ENCODE results near the gene ATG2B.

Gene ATG2B, protein sequence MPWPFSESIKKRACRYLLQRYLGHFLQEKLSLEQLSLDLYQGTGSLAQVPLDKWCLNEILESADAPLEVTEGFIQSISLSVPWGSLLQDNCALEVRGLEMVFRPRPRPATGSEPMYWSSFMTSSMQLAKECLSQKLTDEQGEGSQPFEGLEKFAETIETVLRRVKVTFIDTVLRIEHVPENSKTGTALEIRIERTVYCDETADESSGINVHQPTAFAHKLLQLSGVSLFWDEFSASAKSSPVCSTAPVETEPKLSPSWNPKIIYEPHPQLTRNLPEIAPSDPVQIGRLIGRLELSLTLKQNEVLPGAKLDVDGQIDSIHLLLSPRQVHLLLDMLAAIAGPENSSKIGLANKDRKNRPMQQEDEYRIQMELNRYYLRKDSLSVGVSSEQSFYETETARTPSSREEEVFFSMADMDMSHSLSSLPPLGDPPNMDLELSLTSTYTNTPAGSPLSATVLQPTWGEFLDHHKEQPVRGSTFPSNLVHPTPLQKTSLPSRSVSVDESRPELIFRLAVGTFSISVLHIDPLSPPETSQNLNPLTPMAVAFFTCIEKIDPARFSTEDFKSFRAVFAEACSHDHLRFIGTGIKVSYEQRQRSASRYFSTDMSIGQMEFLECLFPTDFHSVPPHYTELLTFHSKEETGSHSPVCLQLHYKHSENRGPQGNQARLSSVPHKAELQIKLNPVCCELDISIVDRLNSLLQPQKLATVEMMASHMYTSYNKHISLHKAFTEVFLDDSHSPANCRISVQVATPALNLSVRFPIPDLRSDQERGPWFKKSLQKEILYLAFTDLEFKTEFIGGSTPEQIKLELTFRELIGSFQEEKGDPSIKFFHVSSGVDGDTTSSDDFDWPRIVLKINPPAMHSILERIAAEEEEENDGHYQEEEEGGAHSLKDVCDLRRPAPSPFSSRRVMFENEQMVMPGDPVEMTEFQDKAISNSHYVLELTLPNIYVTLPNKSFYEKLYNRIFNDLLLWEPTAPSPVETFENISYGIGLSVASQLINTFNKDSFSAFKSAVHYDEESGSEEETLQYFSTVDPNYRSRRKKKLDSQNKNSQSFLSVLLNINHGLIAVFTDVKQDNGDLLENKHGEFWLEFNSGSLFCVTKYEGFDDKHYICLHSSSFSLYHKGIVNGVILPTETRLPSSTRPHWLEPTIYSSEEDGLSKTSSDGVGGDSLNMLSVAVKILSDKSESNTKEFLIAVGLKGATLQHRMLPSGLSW (N-terminal part only)

DNA sequence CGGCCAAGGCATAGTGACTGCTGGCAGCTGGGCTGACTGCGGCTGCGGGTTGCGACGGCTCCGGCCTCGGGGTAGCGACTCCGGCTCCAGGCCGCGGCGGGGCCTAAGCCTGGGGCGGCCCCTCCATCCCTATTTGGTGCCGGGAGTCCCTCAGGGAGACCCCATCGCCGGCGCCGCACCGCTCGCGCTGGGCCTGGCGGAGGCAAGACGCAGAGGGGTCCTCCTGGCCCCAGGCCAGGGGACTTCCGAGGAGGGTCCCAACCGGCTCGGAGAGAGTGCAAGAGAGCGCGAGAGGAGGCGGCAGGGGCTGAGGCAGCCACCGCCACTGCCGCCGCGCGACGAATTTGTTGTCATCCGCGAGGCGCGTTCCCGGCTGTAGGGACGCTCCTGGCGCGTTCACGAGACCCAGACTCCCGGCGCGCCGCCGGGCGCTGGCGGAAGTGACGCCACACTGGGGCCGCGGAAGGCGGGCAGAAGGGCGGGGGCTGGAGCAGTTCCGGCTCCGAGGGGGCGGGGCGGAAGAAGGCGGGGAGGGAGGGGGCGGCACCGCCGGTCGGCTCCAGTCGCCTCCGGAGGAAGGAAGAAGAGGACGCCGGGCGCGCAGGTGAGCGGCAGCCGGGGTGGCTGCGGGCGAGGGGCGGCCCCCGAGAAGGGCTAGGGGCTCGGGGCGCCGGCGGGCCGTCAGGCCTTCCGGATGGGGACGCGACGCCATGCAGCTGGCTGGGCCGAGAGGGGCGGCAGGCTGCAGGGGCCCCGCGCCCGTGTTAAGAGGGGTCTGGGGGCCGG is at the start of gene ATG2B, which contains the start of gene GSKIP:
Gene ATG2B (minus strand): TSS at position 377 of the 786 bp plus-strand sequence. CDS start 365 bp downstream, at position 12.
Gene GSKIP (plus strand): TSS at position 562 of the 786 bp plus-strand sequence. CDS start 18,722 bp downstream, outside the sequence.
- peak; percentile 98 for DNase-seq

- no peak for DNase-seq
Measured at GRCh38 chr14:96410119-96410518, 47.0 kb upstream of the ATG2B start.

DNA sequence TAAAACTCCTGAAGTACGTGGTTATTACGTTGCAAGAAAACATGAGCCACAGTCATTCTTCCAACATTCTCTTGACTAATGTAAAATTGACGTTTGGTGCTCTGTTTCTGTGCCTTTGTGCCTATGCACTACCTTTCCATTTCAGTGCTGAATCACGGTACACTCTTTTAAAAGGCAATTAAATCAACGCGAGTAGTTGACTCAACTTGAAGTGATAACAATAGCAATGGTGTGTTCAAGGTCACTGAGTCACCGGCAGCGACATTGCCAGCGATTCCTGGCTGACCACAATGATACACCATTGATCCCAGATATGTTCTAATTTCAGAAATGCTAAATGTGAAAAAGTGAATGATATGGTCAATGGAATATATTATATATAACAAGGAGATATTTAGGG is 46.6 kb upstream of the ATG2B start:
- DNase-seq, result no peak

DNA sequence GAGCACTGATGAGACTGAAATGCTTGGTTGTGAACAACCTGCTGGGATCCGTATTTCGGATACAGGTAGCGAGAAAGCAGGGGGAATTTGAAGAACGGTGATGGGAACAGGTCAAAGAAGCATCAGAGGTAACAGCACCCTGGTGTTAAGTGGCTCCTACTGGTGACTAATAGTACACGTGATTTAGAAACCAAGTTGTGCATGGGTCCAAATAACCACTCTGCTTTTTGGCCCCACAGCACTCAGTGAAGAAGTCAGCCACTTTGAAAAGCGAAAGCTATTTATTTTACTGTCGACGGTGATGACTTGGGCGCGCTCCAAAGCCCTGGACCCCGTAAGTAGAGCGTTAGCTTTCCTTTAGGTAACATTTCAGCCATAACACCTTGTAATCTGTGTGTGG is 45.5 kb upstream of the ATG2B start:
- no peak for DNase-seq

DNA sequence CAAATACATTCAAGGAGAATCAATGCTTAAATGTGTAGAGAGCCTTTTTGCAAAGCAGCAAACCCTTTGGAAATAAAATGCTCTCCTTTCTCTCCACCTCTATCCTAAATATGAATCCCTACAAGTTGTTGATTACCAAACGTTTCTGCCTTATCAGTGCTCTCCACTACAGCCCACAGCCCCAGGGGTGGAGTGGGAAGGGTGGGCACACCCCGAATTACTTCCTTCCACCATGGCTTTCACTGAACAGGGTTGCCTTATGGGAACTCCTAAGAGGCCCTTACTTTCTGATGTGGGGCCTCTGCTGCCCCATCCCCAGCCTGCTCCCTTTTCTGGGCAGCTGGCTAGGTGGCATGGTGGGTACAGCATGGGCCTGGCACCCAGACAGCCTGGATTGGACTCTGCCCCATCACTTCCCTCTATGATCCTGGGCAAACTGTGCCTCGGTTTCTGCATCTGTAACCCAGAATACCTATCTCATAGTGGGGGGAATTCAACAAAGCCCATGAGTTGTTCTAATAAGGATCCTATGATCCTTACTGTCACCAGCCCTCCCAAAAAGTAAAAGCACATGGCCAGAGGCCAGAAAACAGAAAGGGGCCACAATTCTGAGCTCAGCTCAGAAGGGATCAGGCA is 44.9 kb upstream of the ATG2B start:
- DNase-seq, result no peak

DNA sequence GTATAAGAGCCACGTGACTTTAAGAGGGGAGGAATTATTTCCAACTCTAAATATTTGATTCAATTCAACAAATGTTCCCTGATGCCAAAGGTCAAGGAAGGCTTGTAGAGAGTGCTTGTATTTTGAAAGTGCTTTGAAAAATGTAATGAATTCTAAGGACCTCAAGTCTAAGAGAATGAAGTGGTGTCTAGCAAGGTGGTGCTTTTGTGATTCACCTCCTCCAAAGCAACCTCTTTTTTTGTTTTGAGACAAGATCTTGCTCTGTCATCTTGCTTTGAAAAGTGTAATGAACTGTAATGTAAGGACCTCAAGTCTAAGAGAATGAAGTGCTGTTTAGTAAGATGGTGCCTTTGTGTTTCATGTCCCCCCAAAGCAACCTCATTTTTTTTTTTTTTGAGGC is 42.5 kb upstream of the ATG2B start:
- no peak for DNase-seq

GRCh38 chr14:96403409-96403808 is 40.3 kb upstream of the ATG2B start:
- no peak for DNase-seq

DNA sequence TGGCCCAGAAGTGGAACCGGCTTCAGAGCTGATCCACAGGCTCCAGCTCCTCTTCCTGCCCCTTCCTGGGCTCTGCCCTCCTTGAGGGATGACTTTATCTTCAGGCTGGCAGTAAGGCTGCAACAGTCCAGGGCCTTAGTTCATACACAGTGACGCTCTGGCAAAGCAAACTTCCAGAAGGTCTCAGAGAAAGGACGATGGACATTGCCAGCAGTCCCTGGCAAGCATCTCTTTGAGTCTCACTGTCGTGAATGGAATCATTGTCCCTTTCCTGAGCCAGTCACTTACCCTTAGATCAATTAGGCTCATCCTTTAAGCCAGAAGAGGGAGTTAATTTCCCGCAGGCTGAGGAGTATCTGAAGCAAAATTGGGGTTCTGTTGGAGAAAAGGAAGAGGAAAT is 37.4 kb upstream of the ATG2B start:
- no peak for DNase-seq

GRCh38 chr14:96399405-96399804 is 36.3 kb upstream of the ATG2B start:
- no peak for DNase-seq

DNA sequence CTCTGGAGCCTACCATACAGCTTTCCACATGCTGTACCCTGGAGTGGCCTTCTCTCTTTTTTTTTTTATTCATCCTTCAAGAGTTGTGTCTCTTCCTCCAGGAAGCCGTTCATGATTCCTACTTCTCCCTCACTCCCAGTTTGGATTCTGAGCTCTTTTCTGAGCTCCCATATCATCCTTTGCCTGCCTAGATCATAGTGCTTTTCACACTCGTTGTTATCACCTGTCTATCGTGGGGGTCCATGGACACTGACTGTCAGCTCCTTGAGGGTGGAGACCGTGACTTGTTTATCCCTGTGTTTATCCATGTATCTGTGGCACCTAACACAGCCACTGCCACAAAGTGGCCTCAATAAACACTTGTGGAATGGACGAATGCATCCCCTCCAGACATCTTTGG is 35.8 kb upstream of the ATG2B start:
- DNase-seq, result no peak

DNA sequence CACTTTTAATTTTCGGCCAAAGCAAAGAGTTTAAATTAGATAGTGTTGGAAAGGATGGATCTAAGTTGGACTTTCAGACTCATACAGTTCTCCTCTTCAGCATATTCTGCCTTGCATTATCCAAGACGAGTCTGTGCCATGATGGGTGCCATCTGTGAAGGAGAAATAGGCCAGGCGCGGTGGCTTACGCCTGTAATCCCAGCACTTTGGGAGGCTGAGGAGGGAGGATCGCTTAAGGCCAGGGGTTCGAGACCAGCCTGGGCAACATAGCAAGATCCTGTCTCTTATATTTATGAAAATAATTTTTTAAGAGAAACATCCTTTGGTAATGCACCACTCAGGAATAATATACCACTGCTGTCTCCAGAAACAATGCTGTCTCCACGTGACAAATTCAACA is 35.3 kb upstream of the ATG2B start:
- no peak for DNase-seq

- DNase-seq, result no peak
Measured at GRCh38 chr14:96394047-96394815, 31.1 kb upstream of the ATG2B start.

DNA sequence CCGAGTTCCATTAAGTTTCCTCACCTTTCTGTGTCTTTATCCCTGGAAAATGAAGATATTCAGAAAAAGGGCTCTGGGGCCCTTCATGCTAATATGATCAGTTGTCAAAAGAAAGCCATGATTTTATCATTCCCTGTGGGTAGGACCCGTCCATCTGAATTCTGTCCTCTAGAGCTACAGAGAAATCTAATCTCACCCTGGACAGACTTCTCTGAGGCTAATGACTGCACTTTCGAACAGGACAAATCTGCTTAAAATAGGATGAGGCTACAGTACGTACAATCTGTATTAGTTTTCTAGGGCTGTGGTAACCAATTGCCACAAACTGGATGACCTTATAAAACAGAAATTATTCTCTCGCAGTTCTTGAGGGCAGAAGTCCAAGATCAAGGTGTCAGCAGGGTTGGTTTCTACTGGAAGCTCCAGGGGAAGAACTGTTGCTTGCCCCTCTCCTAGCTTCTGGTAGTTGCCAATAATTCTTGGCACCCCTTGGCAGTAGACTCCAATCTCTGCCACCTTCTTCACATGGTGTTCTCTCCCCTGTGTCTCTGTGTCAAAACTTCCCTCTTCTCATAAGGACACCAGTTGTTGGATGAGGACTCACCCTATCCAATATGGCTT is 30.0 kb upstream of the ATG2B start:
- DNase-seq, result no peak

DNA sequence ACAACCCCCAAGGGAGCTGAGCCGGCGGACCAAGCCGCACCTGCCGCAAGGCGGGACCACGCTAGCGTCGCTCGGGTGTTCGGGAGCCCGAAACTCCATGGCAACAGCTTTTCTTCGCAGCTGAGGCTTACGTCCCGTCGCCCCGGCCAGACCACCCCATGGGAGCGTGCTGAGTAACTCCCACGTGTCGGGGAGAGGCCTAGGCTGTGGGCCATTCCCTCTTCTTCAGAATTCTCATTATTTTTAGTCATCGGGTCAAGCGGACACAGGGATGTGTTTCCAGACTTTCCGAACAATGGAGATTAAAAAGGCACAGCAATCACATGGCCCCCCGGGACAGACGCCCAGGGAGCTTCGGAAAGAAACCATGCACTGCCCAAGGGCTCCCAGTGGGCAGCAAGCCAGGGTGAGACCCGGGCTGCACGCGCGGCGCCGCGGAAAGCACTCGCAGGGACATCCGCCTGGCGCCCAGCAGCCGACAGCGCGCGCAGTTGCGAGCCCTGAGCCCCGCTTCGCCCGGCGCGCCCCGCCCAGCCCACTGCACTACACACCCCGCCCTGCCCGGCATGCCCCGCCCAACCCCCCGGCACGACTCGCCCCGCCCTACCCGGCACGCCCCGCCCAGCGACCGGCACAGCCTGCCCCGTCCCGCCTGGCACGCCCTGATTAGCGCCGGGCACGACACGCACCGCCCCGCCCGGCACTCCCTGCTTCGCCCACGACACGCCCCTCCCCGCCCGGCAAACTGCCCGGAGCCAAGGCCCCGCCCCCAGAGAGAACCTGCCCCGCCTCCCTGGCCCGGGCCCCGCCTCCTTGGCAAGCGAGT is 28.4 kb upstream of the ATG2B start:
- peak; percentile 100 for DNase-seq

DNA sequence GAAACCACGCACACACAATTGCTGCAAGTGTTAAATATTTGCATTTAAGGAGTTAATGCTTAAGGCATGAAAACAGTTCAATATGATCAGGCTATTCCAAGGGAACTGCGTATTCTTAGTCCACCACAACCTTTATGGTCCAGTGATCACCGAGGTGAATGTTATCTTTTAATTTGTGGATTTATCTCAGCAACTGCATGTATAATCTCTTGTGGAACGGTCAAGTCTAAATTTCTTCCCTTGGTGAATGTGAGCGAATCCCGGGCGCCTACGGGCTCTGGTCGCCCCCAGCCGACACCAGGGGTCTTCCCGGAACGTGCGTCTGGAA is 27.8 kb upstream of the ATG2B start:
- DNase-seq, result no peak

DNA sequence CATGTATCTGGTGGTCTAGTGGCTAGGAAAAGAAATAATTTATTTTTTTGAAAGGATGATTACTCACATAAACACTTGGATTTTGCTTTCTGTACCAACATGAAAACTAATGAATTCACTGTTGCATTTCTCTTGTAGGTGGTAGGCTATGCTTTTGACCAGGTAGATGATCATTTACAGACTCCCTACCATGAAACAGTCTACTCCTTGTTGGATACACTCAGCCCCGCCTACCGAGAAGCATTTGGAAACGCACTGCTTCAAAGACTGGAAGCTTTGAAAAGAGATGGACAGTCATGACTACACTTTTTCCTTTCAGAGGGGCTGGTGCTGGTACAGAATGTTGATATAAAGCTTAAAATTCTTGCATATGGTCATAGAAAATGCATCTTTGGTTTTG is 22.2 kb upstream of the ATG2B start:
- no peak for DNase-seq

- no peak for DNase-seq
Measured at GRCh38 chr14:96384740-96385139, 21.6 kb upstream of the ATG2B start.

DNA sequence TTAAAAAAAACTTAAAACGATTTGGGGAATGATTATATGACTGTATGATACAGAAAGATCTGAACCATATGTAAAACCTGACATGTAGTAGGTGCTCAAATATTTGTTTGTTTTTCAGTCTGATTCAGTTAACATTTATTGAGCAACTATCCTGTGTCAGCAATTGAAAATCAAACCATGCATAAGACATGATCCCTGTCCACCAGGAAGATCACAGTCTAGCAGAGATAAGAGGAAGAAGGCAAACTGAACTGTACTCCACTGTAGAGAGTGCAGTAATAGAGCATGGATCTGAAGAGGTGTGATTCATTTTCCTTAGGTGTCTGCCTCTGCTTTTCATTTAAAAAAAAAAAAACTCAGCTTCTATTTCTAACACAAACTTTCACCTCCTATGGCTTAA is 20.9 kb upstream of the ATG2B start:
- no peak for DNase-seq

DNA sequence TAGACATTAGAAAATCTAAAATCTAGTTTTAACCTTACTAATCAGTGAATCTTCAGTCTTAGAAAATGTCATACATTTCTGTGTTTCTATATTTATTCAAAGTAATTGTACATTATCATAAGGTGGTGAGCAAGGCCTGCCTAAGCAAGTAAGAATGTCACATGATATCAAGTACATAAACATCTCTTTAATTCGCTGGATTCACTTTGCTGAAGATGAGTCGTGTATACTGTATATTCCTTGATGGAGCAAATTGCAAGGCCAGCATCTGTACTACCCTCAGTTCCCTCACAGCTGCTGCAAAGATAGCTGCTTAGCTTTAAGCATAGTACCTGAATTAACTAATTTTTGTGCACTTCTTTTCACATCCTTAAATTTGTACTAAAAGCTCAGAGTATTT is 20.3 kb upstream of the ATG2B start:
- no peak for DNase-seq

GRCh38 chr14:96380735-96381134 is 17.6 kb upstream of the ATG2B start:
- DNase-seq, result no peak
